Hematopoietic multipotent progenitor cell (in vitro differentiated cells): ENCODE results near the gene MTFP1. TPM values are rescaled to one million over a fixed set of nuclear protein-coding genes. Genes with fewer than 3 reads are reported as not detected.
"Not testable (repeated sequence)": the region's sequence is repeated elsewhere in the genome, so short reads cannot be mapped to it uniquely, and the experiment has no call there.

Source experiments
- DNase-seq, 3 donors: peaks; one replicate each; pipeline ENCODE4 v3.0.0-alpha.2; 2011 to 2015; ENCODE audit warnings: low read depth in 2 of 3, low spot score in 2 of 3
- total RNA-seq: library from RNA; depleted of rRNA; stranded (reverse); fragments of >200 nt; gene quantifications from one replicate; pipeline ENCODE4 v1.2.3, GENCODE V29; 2012

Gene MTFP1
- total RNA-seq, 1 donor, result 21.3 TPM

DNA sequence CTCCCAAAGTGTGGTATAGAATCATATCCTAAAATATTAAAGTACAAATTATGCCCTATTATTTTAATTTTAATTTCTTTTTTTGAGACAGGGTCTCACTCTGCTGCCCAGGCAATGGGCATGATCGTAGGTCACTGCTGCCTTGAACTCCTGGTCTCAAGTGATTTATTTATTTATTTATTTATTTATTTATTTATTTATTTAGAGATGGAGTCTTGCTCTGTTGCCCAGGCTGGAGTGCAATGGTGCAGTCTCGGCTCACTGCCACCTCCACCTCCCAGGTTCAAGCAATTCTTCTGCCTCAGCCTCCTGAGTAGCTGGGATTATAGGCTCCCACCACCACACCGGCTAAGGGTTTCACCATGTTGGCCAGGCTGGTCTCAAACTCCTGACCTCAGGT is 24.5 kb upstream of the MTFP1 start:
- not testable (repeated sequence) for DNase-seq

- no peak for DNase-seq
Observed at GRCh38 chr22:30402028-30402765, 23.4 kb upstream of the MTFP1 start.

DNA sequence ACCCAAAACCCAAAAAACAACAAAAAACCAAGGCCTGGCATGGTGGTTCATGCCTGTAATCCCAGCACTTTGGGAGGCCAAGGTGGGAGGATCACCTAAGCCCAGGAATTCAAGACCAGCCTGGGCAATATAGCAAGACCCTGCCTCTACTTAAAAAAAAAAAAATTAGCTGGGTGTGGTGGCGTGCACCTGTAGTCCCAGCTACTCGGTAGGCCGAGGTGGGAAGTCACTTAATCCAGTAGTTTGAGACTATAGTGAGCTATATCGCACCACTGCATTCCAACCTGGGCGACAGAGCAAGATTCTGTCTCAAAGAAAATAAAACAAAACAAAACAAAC is 22.8 kb upstream of the MTFP1 start:
- not testable (repeated sequence) for DNase-seq

GRCh38 chr22:30404307-30404706 is 21.3 kb upstream of the MTFP1 start:
- DNase-seq, result no peak

DNA sequence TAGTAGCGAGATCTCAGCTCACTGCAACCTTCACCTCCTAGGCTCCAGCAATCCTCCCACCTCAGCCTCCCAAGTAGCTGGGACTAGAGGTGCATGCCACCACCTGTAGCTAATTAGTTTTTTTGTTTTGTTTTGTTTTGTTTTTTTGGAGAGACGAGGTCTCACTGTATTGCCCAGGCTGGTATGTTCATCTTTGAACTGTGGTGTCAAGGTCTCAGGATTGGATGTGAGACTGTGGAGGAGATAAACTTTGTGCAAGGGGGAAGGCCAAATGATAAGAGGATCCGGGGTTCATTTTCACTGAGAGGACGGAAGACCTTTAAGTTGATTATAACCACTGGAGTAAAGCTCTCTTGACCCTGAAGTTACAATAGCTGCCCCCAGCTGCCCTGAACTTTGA is 19.8 kb upstream of the MTFP1 start:
- no peak for DNase-seq

GRCh38 chr22:30406400-30406799 is 19.2 kb upstream of the MTFP1 start:
- no peak for DNase-seq

DNA sequence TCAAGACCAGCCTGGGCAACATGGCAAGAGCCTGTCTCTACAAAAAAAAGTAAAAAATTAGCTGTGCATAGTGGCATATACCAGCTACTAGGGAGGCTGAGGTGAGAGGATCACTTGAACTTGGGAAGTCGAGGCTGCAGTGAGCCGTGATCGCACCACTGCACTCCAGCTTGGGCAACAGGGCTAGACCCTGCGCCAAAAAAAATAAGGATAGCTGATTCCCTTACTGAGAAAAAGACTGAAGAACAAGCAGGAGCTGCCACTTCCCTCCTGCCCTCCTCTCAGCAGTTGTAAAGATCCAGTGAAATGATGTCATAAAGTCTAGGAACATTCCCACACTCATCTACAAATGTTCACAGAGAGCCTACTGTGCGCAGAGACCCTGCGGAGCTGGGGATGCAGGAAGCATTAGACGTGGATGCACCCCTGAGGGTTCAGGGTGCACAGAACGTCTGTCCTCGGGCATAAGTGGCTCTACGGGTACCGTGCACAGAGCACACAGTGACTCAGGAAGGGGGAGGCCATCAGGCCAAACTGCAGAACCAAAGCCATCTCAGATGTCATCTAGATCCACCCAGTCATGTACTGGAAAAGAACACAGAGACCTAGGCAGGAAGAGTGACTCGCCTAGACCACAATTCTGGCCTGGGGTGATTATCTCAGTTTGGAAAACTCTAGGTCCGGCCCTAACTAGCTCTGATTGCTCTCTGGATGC is 17.0 kb upstream of the MTFP1 start:
- DNase-seq, result no peak

DNA sequence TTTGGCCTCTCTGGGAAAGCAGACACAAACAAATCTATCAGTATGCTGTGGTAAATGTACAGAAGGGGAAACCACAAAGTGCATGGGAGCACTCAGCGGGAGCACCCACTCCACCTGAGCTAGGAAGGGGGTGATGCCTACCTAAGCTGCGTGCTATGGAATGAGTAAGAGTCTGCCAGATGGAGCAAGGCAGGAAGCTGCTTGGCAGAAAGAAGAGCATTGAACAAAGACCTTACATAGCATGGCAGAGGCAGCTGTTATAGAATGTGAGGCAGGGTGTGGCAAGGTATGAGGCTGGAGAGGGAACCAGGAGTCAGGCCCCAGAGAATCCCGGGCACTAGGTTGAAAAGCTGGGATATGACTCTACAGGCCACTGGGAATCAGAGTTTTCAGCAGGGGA is 13.8 kb upstream of the MTFP1 start:
- DNase-seq, result no peak

GRCh38 chr22:30413001-30413400 is 12.6 kb upstream of the MTFP1 start:
- no peak for DNase-seq

DNA sequence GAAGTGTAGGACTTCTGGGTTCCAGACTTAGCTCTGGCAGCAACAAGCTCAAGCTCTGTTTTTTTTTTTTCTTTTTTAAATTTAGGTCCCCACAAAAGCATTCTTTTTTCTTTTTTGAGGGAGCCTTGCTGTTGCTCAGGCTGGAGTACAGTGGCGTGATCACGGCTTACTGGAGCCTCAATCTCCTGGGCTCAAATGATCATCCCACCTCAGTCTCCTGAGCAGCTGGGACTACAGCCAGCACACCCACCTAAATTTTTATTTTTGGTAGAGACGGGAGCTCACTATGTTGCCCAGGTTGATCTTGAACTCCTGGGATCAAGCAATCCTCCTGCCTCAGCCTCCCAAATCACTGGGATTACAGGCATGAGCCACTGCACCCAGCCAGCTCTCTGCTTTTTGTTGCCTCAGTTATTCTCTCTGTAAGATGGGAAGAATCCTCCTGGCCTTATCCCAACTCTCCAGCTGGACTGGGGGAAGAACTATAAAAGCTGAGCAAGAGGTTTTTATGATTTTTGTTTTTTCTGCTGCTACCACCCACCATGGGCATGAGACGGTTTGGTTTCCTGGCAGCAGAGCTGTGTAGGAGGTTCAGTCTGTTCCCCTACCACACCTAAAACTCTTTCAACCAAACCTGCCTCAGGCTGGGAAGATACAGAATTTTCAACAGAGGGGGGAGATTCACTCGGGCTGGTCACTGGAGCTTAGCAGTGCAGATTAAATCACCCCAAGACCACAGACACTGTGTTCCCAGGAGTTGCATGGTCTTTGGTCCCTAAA is 11.6 kb upstream of the MTFP1 start:
- DNase-seq, result no peak

DNA sequence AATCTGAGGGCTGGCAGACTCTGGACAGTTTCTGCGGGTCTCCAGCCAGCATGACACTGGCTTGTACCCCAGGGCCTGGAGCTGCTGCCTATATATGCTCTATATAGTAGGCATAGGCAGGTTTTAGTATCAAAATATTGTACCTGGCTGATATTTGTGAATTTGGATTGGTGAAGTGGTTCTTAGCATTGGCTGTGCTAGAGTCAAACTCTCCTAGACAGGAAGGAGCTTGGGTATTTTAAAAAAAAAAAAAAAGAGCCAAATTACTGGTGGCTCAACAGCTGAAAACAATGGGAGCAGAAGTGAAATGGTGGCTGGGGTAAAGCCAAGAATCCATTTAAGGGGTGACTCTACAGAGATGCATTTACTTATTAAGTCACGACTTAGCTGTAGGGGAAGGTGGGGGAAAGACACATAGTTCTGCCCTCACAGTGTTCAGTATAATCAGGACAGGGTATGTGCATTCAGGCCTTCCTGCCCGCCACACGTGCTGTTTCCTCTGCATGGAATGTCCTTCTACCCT is 11.0 kb upstream of the MTFP1 start:
- no peak for DNase-seq

DNA sequence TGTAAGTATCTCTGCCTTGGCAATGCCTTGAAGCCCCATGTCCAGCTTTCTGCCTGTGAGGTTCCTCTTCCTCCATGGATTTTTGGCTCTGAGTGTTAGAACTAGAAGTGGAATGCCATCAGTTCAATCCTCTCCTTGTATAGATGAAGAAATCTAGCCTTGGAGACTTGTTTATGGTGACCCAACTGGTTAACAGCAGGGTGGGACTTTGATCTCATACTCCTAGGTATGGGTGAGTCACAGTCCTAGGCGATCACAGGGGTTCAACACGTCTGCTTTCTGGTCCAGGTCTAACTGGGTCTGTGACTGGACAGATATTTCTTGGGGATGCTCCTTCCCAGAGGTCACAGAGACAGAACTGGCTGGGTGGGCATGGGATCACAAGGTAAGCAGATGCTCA is 9.2 kb upstream of the MTFP1 start:
- no peak for DNase-seq

GRCh38 chr22:30416837-30417236 is 8.7 kb upstream of the MTFP1 start:
- no peak for DNase-seq

DNA sequence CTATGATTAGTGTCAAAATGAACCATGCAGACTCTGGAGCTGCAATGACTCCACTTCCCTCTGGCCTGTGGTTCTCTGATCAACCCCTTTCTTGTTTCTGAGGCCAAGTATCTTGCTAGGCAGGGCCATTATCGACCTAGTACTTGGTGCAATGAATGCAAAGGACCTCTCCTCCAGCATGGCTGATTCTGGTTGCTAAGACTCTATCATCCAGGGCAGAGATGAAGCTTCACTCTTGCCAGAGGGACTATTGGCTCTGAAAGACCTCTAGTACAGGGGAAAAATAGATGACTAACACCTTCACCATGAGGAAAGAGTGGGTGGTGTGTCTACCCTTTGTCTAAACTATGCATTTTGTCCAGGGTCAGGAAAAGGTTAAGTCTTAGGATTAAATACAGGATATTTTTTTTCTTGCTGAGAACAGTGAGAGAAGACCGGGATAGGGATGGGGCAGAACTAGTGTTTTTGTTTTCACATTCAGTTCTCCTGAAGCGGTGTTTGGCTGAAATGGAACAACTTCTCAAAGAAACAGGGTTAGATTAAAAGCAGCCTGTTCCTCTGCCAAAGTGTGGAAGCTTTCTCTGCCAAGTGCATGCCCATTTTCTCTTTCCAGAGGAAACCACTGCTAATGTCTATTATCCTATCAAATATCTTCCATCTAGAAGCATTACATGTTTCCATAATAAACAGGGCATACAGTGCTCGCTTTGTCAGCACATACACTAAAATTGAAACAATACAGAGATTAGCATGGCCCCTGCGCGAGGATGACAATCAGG is 5.0 kb upstream of the MTFP1 start:
- no peak for DNase-seq

DNA sequence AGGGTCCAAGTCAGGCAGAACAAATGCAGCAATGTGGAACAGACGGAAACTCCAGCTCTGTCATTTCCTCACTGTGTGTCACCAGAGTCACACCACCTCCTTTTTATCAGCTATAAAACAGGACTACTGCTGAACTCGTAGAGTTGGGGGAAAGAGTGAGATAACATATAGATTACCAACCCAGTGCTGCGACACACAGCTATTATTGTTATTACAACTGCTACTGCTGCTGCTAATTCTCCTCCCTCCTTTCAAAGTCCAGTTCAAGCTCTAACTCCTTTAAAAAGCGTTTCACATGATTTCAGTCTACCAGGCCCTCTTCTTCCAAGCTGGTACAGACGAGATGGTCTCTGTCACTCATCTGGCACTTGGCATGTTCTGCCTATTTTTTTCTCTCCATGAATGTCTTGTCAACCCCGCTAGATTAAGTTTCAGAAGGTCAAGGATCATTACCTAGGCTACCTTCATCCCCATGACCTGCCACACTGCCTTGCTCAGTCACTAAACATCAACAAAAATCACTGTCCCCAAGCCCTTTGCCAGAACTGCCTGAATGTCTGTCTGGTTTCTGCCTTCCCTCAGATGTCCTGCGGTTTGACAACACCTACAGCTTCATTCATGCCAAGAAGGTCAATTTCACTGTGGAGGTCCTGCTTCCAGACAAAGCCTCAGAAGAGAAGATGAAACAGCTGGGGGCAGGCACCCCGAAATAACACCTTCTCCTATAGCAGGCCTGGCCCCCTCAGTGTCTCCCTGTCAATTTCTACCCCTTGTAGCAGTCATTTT is 3.7 kb upstream of the MTFP1 start:
- no peak for DNase-seq

- DNase-seq, result no peak
Observed at GRCh38 chr22:30422481-30423300, 2.9 kb upstream of the MTFP1 start.

DNA sequence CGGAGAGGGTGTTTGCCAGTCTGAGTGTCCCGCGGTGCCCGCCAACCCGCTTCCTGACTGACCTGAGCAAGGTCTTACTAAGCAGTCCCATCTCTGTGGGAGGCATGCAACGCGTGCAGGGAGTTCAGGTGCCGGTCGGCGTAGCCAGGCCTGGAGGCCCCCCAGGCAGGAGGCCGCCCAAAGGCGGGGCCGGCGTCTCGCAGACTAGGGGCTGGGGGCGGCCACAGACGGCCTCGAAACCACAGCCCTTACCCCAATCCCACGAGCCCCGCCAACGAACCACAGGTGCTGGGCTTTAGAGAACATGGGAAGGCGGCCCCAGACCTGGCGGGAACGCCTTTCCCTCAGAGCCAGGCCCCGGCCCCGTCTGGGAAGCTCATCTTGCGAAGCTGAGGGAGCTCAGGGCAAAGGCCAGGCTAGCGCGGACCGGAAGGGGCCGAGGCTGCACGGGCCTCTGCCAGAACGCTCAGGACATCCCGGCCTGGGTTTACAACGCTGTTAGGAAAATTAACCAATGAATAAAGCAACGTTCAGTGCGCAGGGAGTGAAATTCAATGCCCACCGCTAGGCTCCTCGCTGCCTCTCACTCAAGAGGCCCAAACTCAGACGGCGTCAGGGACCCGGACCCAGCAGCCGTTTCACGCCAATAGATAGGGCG is 2.1 kb upstream of the MTFP1 start:
- no peak for DNase-seq

DNA sequence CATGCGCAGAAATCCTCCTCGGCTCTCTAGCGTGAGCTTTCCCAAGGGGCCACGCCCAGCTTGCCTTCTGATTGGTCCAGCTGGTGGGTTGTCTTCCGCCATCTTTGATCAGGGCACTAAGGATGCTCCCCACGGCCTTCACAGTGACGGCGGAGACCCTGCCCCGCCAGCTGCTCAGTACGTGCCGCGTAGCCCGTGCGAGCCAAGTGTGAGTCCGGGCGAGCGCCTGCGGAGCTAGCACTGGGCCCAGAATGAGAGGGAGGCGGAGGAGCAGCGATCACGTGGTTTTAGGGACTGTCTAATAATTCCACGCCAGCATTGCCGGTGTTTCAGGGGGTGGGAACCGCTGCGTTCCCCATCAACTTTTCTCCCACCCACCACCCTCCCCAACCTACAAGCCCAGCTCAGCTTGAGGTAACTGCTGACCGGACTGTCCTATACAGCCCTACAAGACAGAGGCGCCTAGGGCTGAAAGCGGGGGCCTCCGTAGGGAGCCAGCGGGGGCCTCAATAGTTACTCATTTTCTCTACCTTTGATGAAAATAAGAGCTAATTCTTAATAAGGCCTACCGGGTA is 1.5 kb upstream of the MTFP1 start:
- peak; percentile 96 to 100 (median 100) for DNase-seq
